C4-2B (cell line): ENCODE measurements around the gene OSGEP.

Source experiments
- ZFX ChIP-seq: fragments of 450-650 bp; IDR thresholded peaks from 2 replicates; pipeline ENCODE4 v1.6.1; 2017
- TF ChIP-seq, protein P1 (sequence below): fragments of 450-650 bp; conservative IDR thresholded peaks from 2 replicates; pipeline ENCODE4 v1.5.1; 2017; ENCODE audit warnings: mild to moderate bottlenecking

DNA sequence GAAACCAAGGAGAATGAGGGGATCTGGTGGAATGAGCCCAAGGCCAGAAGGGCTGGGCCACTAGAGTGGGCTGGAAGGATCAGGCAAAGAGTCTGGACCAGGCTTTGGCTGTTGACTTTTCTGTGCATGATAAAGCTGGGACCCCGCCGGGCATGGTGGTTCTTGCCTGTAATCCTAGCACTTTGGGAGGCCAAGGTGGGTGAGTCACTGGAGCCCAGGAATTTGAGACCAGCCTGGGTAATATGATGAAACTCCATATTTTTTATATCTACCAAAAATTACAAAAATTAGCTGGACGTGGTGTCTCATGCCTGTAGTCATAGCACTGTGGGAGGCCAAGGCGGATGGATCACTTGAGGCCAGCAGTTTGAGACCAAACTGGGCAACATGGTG lies 18.3 kb downstream of the OSGEP start:
- TF ChIP-seq, protein P1, sequence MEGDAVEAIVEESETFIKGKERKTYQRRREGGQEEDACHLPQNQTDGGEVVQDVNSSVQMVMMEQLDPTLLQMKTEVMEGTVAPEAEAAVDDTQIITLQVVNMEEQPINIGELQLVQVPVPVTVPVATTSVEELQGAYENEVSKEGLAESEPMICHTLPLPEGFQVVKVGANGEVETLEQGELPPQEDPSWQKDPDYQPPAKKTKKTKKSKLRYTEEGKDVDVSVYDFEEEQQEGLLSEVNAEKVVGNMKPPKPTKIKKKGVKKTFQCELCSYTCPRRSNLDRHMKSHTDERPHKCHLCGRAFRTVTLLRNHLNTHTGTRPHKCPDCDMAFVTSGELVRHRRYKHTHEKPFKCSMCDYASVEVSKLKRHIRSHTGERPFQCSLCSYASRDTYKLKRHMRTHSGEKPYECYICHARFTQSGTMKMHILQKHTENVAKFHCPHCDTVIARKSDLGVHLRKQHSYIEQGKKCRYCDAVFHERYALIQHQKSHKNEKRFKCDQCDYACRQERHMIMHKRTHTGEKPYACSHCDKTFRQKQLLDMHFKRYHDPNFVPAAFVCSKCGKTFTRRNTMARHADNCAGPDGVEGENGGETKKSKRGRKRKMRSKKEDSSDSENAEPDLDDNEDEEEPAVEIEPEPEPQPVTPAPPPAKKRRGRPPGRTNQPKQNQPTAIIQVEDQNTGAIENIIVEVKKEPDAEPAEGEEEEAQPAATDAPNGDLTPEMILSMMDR = no peak
- TF ChIP-seq ZFX = no peak
